ENCODE data around the gene TSC2.

DNA sequence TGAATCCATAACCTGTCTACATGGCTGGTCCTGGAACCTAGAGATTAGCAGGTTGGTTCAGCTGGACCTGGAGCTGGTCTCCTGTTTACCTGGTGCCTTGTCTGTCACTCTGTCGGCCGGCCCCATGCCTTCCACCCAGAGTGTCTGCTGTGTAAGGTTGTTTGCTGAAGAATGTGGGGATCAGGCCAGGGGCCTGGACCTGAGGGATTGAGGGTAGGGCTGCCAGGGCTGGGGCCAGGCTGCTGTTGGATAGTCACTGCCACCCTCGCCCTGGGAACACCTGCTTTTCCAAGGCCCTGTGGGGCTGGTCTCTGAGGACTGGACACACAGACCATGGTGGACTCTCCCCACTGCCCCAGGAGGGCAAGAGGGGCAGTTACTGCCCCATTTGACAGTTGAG, 19.6 kb upstream of the TSC2 start:
- TF ChIP-seq, protein P1, sequence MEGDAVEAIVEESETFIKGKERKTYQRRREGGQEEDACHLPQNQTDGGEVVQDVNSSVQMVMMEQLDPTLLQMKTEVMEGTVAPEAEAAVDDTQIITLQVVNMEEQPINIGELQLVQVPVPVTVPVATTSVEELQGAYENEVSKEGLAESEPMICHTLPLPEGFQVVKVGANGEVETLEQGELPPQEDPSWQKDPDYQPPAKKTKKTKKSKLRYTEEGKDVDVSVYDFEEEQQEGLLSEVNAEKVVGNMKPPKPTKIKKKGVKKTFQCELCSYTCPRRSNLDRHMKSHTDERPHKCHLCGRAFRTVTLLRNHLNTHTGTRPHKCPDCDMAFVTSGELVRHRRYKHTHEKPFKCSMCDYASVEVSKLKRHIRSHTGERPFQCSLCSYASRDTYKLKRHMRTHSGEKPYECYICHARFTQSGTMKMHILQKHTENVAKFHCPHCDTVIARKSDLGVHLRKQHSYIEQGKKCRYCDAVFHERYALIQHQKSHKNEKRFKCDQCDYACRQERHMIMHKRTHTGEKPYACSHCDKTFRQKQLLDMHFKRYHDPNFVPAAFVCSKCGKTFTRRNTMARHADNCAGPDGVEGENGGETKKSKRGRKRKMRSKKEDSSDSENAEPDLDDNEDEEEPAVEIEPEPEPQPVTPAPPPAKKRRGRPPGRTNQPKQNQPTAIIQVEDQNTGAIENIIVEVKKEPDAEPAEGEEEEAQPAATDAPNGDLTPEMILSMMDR (IDR thresholded peaks at IDR 0.05) = no peak
- no peak for TF ChIP-seq POLR2A (IDR thresholded peaks at IDR 0.05)
